Panc1 (cell line): ENCODE data around the gene RPS15. TPM values are rescaled to one million over a fixed set of nuclear protein-coding genes. Genes with fewer than 3 reads are reported as not detected.

Experiments
- ATAC-seq: fragments of 200-7000 bp; cut with Tn5 transposase; 2 replicates; pipeline ENCODE4 v1.9.1; 2020; ENCODE audit warnings: mild to moderate bottlenecking, moderate library complexity
- BruUV-seq: library from RNA; stranded (reverse); fragments of 400-500 nt; replicated peaks from 2 replicates; lab custom pipeline; 2021; lab: Mats Ljungman, UMichigan
- CTCF ChIA-PET: fragments of 300-600 bp; sonication (Branson Sonifier 250); formaldehyde crosslinking; loops from one replicate; lab custom pipeline; 2022; ENCODE audit warnings: antibody characterized with exemption; lab: Charles Lee
- POLR2A ChIA-PET: fragments of 300-600 bp; sonication (Branson Sonifier 250); formaldehyde crosslinking; loops from one replicate; lab custom pipeline; 2022; ENCODE audit warnings: antibody characterized with exemption; lab: Charles Lee
- DNase-seq: peaks from one replicate; pipeline ENCODE4 v3.0.0-alpha.2; 2010; ENCODE audit warnings: low read depth, low spot score
- H3K27ac ChIP-seq: 2 replicates; pipeline ENCODE4 v1.5.1; 2011; ENCODE audit warnings: mild to moderate bottlenecking, low read length, inconsistent platforms
- H3K27me3 ChIP-seq: fragments of 200-500 bp; sonication (Bioruptor generic); 2 replicates; pipeline ENCODE4 v1.6.0; 2014; ENCODE audit warnings: low read length, inconsistent platforms; ENCODE audit not compliant: control insufficient read depth, insufficient read depth
- H3K36me3 ChIP-seq: fragments of 200-500 bp; sonication (Bioruptor generic); 2 replicates; pipeline ENCODE4 v1.5.1; 2014; ENCODE audit warnings: inconsistent platforms, mild to moderate bottlenecking, low read length, moderate library complexity; ENCODE audit not compliant: control insufficient read depth, insufficient read depth
- H3K4me1 ChIP-seq: 2 replicates; pipeline ENCODE4 v1.5.1; 2011; ENCODE audit warnings: inconsistent platforms, mild to moderate bottlenecking, low read length, moderate library complexity; ENCODE audit not compliant: control insufficient read depth, insufficient read depth
- H3K4me3 ChIP-seq, 2 experiments: 2 replicates each; pipeline ENCODE4 v1.5.1; 2011 to 2012; ENCODE audit warnings: low read depth in 2 of 2, low read length in 2 of 2, mild to moderate bottlenecking in 2 of 2, inconsistent platforms in 1 of 2, moderate library complexity in 1 of 2
- H3K9me3 ChIP-seq: fragments of 200-500 bp; sonication (Bioruptor generic); 2 replicates; pipeline ENCODE4 v1.5.1; 2014; ENCODE audit warnings: low read depth, mild to moderate bottlenecking, inconsistent platforms, low read length, moderate library complexity; ENCODE audit not compliant: control insufficient read depth, insufficient read depth
- CTCF ChIP-seq: fragments of 450-650 bp; IDR thresholded peaks from 2 replicates; pipeline ENCODE4 v1.5.1; 2017; ENCODE audit warnings: mild to moderate bottlenecking
- POLR2AphosphoS5 ChIP-seq: IDR thresholded peaks from 2 replicates; pipeline ENCODE4 v1.6.1; 2012; ENCODE audit warnings: mild to moderate bottlenecking, low read depth, low read length, moderate library complexity
- REST ChIP-seq, 2 experiments: IDR thresholded peaks; 2 replicates each; pipeline ENCODE4 v1.6.1; 2011 to 2012; ENCODE audit warnings: low read depth in 2 of 2, control low read depth in 1 of 2, low read length in 1 of 2, mild to moderate bottlenecking in 1 of 2, moderate library complexity in 1 of 2; ENCODE audit not compliant: insufficient read depth in 1 of 2
- SIN3A ChIP-seq: IDR thresholded peaks from 2 replicates; pipeline ENCODE4 v1.6.1; 2012; ENCODE audit warnings: low read depth, mild to moderate bottlenecking, low read length, moderate library complexity, borderline replicate concordance; ENCODE audit not compliant: insufficient read depth
- TCF7L2 ChIP-seq: IDR thresholded peaks from 2 replicates; pipeline ENCODE4 v1.6.1; 2011; ENCODE audit warnings: mild to moderate bottlenecking, low read depth, low read length, inconsistent platforms
- in situ Hi-C: cut with HindIII; loops from 2 replicates; pipeline ENCODE4 v1.10.0; 2016; ENCODE audit warnings: low sequenced_read_pairs, low pct_unique_long_range_greater_than_20kb
- intact Hi-C: fragments of 100-400 bp; cut with micrococcal nuclease; formaldehyde crosslinking; loops from one replicate; pipeline ENCODE4 v1.10.0; 2022; ENCODE audit not compliant: unreplicated experiment
- total RNA-seq: library from RNA; stranded (reverse); gene quantifications from one replicate; pipeline ENCODE4 v1.2.1, GENCODE V29; 2021; ENCODE audit not compliant: unreplicated experiment

RPS15 gene
- total RNA-seq, 1 experiment from 2014 or later: 1,067 TPM

- in situ Hi-C loops: no loop called here
- DNase-seq (no peak), ATAC-seq (no peak)
- no peaks in the 10 kb centered on the region for H3K4me1 ChIP-seq
- TF ChIP-seq REST (IDR thresholded peaks at IDR 0.05; ENCODE audit: insufficient read depth in 1 of 2, low read depth in 2 of 2, low read length in 1 of 2): no peak
- no peak for TF ChIP-seq TCF7L2
- TF ChIP-seq SIN3A: no peak
- TF ChIP-seq CTCF: no peak
- no peak for TF ChIP-seq POLR2AphosphoS5
- POLR2A ChIA-PET: no interaction called here
- CTCF ChIA-PET: no interaction called here
- intact Hi-C loops: no loop called here
- BruUV-seq: no TSS peak
- no peaks in the 10 kb centered on the region for H3K27me3 ChIP-seq
- no peaks in the 10 kb centered on the region; the same call in 1 of the 2 replicates for H3K36me3 ChIP-seq
- no peak overlapping the region for H3K27ac ChIP-seq
- H3K4me3 ChIP-seq: no peak overlapping the region
- no peaks in the 10 kb centered on the region for H3K9me3 ChIP-seq
These were observed 45.2 kb downstream of the RPS15 start for GRCh38 chr19:1483131-1483978.

GRCh38 chr19:1483979-1484428, 45.8 kb downstream of the RPS15 start:
- DNase-seq: no peak
- no peaks in the 10 kb centered on the region for H3K27me3 ChIP-seq
- no peaks in the 10 kb centered on the region for H3K36me3 ChIP-seq
- ChIA-PET POLR2A (no interaction called here), CTCF (no interaction called here)
- ATAC-seq: no peak
- TF ChIP-seq SIN3A (no peak), TCF7L2 (no peak), POLR2AphosphoS5 (no peak), CTCF (no peak), REST (IDR thresholded peaks at IDR 0.05; ENCODE audit: insufficient read depth in 1 of 2, low read depth in 2 of 2, low read length in 1 of 2) (no peak)
- no peaks in the 10 kb centered on the region for H3K9me3 ChIP-seq
- no peak overlapping the region for H3K4me3 ChIP-seq
- intact Hi-C loops (no loop called here), in situ Hi-C loops (no loop called here)
- no peaks in the 10 kb centered on the region for H3K4me1 ChIP-seq
- no TSS peak for BruUV-seq
- H3K27ac ChIP-seq: no peak overlapping the region
